Activated CD8-positive, alpha-beta memory T cell treated with anti-CD3 and anti-CD28 coated beads, Interleukin-2, amount 50 U/mL, for 48 hours (primary cell): ENCODE data around the gene CACNA2D2.

Source experiments
- DNase-seq: peaks from one replicate; pipeline ENCODE4 v3.0.0-alpha.2; 2020

The CACNA2D2 gene

GRCh38 chr3:50454481-50455070 lies 48.9 kb downstream of the CACNA2D2 start:
- DNase-seq, result no peak

GRCh38 chr3:50453907-50454306 lies 49.5 kb downstream of the CACNA2D2 start:
- no peak for DNase-seq

GRCh38 chr3:50450209-50450921 lies 53.1 kb downstream of the CACNA2D2 start:
- peak; percentile 85 for DNase-seq

GRCh38 chr3:50448752-50449539 lies 54.5 kb downstream of the CACNA2D2 start:
- DNase-seq, result no peak

GRCh38 chr3:50447290-50447840 lies 56.1 kb downstream of the CACNA2D2 start:
- DNase-seq, result no peak

GRCh38 chr3:50445919-50446318 lies 57.5 kb downstream of the CACNA2D2 start:
- DNase-seq, result no peak

- DNase-seq, result no peak
Observed at GRCh38 chr3:50444782-50445181, 58.7 kb downstream of the CACNA2D2 start.

- no peak for DNase-seq
Observed at GRCh38 chr3:50444213-50444612, 59.2 kb downstream of the CACNA2D2 start.

GRCh38 chr3:50442945-50443579 lies 60.4 kb downstream of the CACNA2D2 start:
- DNase-seq, result no peak

GRCh38 chr3:50441424-50442217 lies 61.8 kb downstream of the CACNA2D2 start:
- no peak for DNase-seq

GRCh38 chr3:50436114-50436674 lies 67.2 kb downstream of the CACNA2D2 start:
- DNase-seq, result peak; percentile 93

- DNase-seq, result no peak
Observed at GRCh38 chr3:50435371-50436113, 67.9 kb downstream of the CACNA2D2 start.

- DNase-seq, result no peak
Observed at GRCh38 chr3:50433954-50434353, 69.5 kb downstream of the CACNA2D2 start.

GRCh38 chr3:50430950-50431435 lies 72.4 kb downstream of the CACNA2D2 start:
- no peak for DNase-seq

GRCh38 chr3:50430191-50430590 lies 73.2 kb downstream of the CACNA2D2 start:
- DNase-seq, result no peak

GRCh38 chr3:50428007-50428633 lies 75.3 kb downstream of the CACNA2D2 start:
- DNase-seq, result no peak

GRCh38 chr3:50427217-50427616 lies 76.2 kb downstream of the CACNA2D2 start:
- no peak for DNase-seq

- DNase-seq, result no peak
Observed at GRCh38 chr3:50425911-50426310, 77.5 kb downstream of the CACNA2D2 start.

GRCh38 chr3:50423543-50423942 lies 79.9 kb downstream of the CACNA2D2 start:
- DNase-seq, result no peak

GRCh38 chr3:50422153-50422552 lies 81.3 kb downstream of the CACNA2D2 start:
- DNase-seq, result no peak
